Lung (tissue), 12 donors: ENCODE data around the gene ZNF77. TPM values are rescaled to one million over a fixed set of nuclear protein-coding genes. Genes with fewer than 3 reads are reported as not detected.
"Not testable (repeated sequence)": the region's sequence is repeated elsewhere in the genome, so short reads cannot be mapped to it uniquely, and the experiment has no call there.

Experiments
- ATAC-seq: fragments of 200-7000 bp; cut with Tn5 transposase; one replicate; pipeline ENCODE4 v1.9.1; 2020; ENCODE audit warnings: moderate number of reproducible peaks; ENCODE audit not compliant: insufficient read depth, low FRiP score
- DNase-seq, 3 donors: peaks; one replicate each; pipeline ENCODE4 v3.0.0-alpha.2; 2013 to 2017
- H3K27ac ChIP-seq, 2 donors: one replicate each; pipeline ENCODE4 v1.5.1; 2013; ENCODE audit warnings: mild to moderate bottlenecking in 2 of 2, moderate library complexity in 2 of 2, control low read depth in 1 of 2, inconsistent platforms in 1 of 2, low read depth in 1 of 2, low read length in 1 of 2
- H3K27me3 ChIP-seq, 3 donors: one replicate each; pipeline ENCODE4 v1.5.1; 2013; ENCODE audit warnings: low read length in 2 of 3; ENCODE audit not compliant: control insufficient read depth in 3 of 3, insufficient read depth in 3 of 3
- H3K36me3 ChIP-seq, 4 donors: one replicate each; pipeline ENCODE4 v1.5.1; 2013; ENCODE audit warnings: low read length in 4 of 4, mild to moderate bottlenecking in 1 of 4, moderate library complexity in 1 of 4; ENCODE audit not compliant: control insufficient read depth in 4 of 4, insufficient read depth in 4 of 4
- H3K4me1 ChIP-seq, 5 donors: one replicate each; pipeline ENCODE4 v1.5.1; 2013; ENCODE audit warnings: low read length in 5 of 5, mild to moderate bottlenecking in 2 of 5, moderate library complexity in 1 of 5; ENCODE audit not compliant: control insufficient read depth in 5 of 5, insufficient read depth in 5 of 5
- H3K4me3 ChIP-seq: one replicate; pipeline ENCODE4 v1.5.1; 2013; ENCODE audit warnings: mild to moderate bottlenecking, control low read depth, moderate library complexity
- H3K9ac ChIP-seq, 2 donors: one replicate each; pipeline ENCODE4 v1.5.1; 2013; ENCODE audit warnings: low read length in 2 of 2, control low read depth in 1 of 2; ENCODE audit not compliant: insufficient read depth in 1 of 2
- H3K9me3 ChIP-seq, 4 donors: one replicate each; pipeline ENCODE4 v1.5.1; 2013; ENCODE audit warnings: low read length in 3 of 4, mild to moderate bottlenecking in 1 of 4, moderate library complexity in 1 of 4; ENCODE audit not compliant: control insufficient read depth in 4 of 4, insufficient read depth in 3 of 4
- CTCF ChIP-seq: IDR thresholded peaks from 2 replicates; pipeline ENCODE4 v1.5.1; 2012; ENCODE audit warnings: mild to moderate bottlenecking; ENCODE audit errors: control extremely low read depth, extremely low read depth
- WGBS, 2 donors: extraction: QIAGEN DNeasy Blood & Tissue Kit; methylation state at CpG; one replicate each; pipeline ENCODE4 v1.1.7; 2013; 5-methylcytosine and 5-hydroxymethylcytosine counted together
- polyA plus RNA-seq, 2 donors: library from polyadenylated mRNA; stranded (reverse); fragments of 200-250 nt; gene quantifications; one replicate each; pipeline ENCODE4 v1.2.1, GENCODE V29; 2013
- total RNA-seq, 2 donors: library from RNA; depleted of rRNA in 1 of 2; stranded (reverse); fragments of >200 nt in 1 of 2; gene quantifications; one replicate each; pipeline ENCODE4 v1.2.1, GENCODE V29; 2014 to 2021
- donor health status: control.
- donor health status: control.
- donor health status: Bipolar disorder and iron deficiency.
- donor health status: healthy.
- donor health status: DM: yes; HTN: yes; CAD: no.

ZNF77 gene
- total and polyA plus RNA-seq, 4 donors, result 3.0 to 6.7 (median 3.2) TPM

DNA sequence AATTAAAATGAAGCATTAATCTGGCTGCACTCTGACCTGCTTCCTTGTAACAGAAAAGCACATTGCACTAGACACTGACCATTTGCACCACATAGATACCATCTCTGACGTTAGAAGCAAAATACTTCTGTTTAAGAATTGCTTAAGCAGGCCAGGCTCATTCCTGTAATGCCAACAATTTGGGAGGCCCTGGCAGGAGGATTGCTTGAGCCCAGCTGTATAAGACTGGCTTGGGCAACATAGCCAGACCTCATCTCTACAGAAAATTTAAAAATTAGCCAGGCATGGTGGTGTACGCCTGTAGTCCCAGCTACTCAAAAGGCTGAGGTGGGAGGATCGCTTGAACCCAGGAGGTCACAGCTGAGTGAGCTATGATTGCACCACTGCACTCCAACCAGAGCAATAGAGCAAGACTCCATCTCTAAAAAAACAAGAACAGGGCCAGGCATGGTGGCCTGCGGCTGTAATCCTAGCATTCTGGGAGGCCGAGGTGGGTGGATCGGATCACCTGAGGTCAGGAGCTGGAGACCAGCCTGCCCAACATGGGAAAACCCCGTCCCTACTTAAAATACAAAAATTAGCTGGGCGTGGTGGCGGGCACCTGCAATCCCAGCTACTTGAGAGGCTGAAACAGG lies 25.5 kb upstream of the ZNF77 start:
- no peak for ATAC-seq
- WGBS, 2 donors, result 70 to 77% methylated on average over 9 of the region's 9 CpGs
- no peak for TF ChIP-seq CTCF

DNA sequence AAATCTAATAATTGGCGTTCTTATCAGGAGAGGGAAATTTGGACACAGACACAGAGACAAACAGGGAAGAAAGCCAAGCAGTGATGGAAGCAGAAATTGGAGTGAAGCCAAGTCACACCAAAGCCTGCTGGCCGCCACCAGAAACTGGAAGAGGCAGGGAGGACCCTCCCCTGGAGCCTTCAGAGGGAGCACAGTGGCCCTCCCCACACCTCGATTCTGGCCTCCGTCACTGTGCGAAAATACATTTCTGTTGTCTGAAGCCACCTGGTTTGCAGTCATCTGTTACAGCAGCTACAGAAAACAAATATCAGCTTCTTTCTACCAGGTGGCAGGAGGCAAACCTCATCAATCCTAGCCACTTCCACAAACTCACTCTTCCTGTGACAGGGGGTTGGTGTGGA lies 24.3 kb upstream of the ZNF77 start:
- Histone ChIP-seq H3K27me3 (no peaks in the 10 kb centered on the region), H3K4me1 (peaks cover 2 to 42% (median 12%) of the 10 kb centered on the region in 5 donors), H3K27ac (peak overlapping the region; percentile 4 to 24), H3K36me3 (no peaks in the 10 kb centered on the region), H3K4me3 (no peak overlapping the region), H3K9me3 (no peaks in the 10 kb centered on the region), H3K9ac (peak overlapping the region in 1 of 2 donors; percentile 44)
- TF ChIP-seq CTCF, result no peak
- ATAC-seq (no peak), DNase-seq (peak; percentile 95 to 99 (median 98))
- 17 to 31% methylated on average over 5 of the region's 5 CpGs for WGBS, 2 donors

More for the DNA sequence above, 25.5 kb upstream of the ZNF77 start:
- Histone ChIP-seq H3K27ac (peak overlapping the region in 1 of 2 donors; percentile 80), H3K4me1 (peaks cover 2 to 45% (median 12%) of the 10 kb centered on the region in 5 donors), H3K27me3 (no peaks in the 10 kb centered on the region), H3K36me3 (no peaks in the 10 kb centered on the region), H3K9me3 (no peaks in the 10 kb centered on the region), H3K4me3 (no peak overlapping the region), H3K9ac (no peak overlapping the region)
- peak; percentile 46 to 60 (median 49) for DNase-seq

- H3K36me3 ChIP-seq, result no peaks in the 10 kb centered on the region
- DNase-seq (no peak), ATAC-seq (no peak)
- no peak for TF ChIP-seq CTCF
- WGBS, 2 donors, result 84 to 86% methylated on average over 8 of the region's 8 CpGs
- no peak overlapping the region for H3K27ac ChIP-seq
- no peak overlapping the region for H3K4me3 ChIP-seq
- no peaks in the 10 kb centered on the region for H3K9me3 ChIP-seq
- peaks cover 2 to 35% (median 12%) of the 10 kb centered on the region in 5 donors for H3K4me1 ChIP-seq
- H3K9ac ChIP-seq, result peak overlapping the region in 1 of 2 donors; percentile 38
- no peaks in the 10 kb centered on the region for H3K27me3 ChIP-seq
Observed at GRCh38 chr19:2967972-2968371, 23.2 kb upstream of the ZNF77 start.

GRCh38 chr19:2964874-2965273 lies 20.1 kb upstream of the ZNF77 start:
- no peak for DNase-seq
- no peak overlapping the region for H3K9ac ChIP-seq
- 95 to 98% methylated on average over 5 of the region's 5 CpGs for WGBS, 2 donors
- H3K36me3 ChIP-seq, result no peaks in the 10 kb centered on the region
- peaks cover 2 to 15% (median 7%) of the 10 kb centered on the region in 5 donors for H3K4me1 ChIP-seq
- H3K27me3 ChIP-seq, result no peaks in the 10 kb centered on the region
- H3K27ac ChIP-seq, result no peak overlapping the region
- ATAC-seq, result no peak
- H3K4me3 ChIP-seq, result no peak overlapping the region
- no peaks in the 10 kb centered on the region for H3K9me3 ChIP-seq
- TF ChIP-seq CTCF, result no peak

DNA sequence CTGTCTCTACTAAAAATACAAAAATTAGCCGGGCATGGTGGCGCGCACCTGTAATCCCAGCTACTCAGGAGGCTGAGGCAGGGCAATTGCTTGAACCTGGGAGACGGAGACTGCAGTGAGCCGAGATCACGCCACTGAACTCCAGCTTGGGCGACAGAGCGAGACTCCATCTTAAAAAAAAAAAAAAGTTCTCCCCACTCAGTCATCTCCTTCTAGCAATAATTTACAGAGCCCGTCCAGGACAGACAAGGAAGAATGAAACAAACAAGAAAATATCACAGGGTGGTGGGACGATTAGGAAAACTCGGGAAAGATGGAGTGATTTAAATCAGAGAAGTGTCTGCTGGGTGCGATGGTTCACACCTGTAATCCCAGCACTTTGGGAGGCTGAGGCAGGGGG lies 18.9 kb upstream of the ZNF77 start:
- not testable (repeated sequence) for DNase-seq, H3K9me3 ChIP-seq, H3K4me3 ChIP-seq, H3K4me1 ChIP-seq, H3K27ac ChIP-seq, H3K36me3 ChIP-seq, H3K27me3 ChIP-seq, H3K9ac ChIP-seq, ATAC-seq
- 89 to 90% methylated on average over 12 of the region's 12 CpGs for WGBS, 2 donors
